IPS-18a (cell line): ENCODE measurements around the gene CXCL10.

Source experiments
- H3K27ac ChIP-seq: one replicate; pipeline ENCODE4 v1.5.1; 2013; ENCODE audit warnings: low read length
- H3K27me3 ChIP-seq: one replicate; pipeline ENCODE4 v1.6.1; 2013; ENCODE audit warnings: mild to moderate bottlenecking, low read length; ENCODE audit not compliant: control insufficient read depth, insufficient read depth
- H3K36me3 ChIP-seq: one replicate; pipeline ENCODE4 v1.6.1; 2013; ENCODE audit warnings: low read depth, low read length; ENCODE audit not compliant: control insufficient read depth
- H3K4me1 ChIP-seq: one replicate; pipeline ENCODE4 v1.6.1; 2013; ENCODE audit warnings: low read depth, low read length; ENCODE audit not compliant: control insufficient read depth
- H3K4me3 ChIP-seq: one replicate; pipeline ENCODE4 v1.5.1; 2013; ENCODE audit warnings: low read length
- H3K9ac ChIP-seq: one replicate; pipeline ENCODE4 v1.6.1; 2013; ENCODE audit warnings: mild to moderate bottlenecking, low read length, moderate library complexity
- H3K9me3 ChIP-seq: one replicate; pipeline ENCODE4 v1.6.1; 2013; ENCODE audit warnings: low read depth, low read length; ENCODE audit not compliant: control insufficient read depth

Gene CXCL10

GRCh38 chr4:76022677-76023076 lies 620 bp downstream of the CXCL10 start:
- no peaks in the 10 kb centered on the region for H3K36me3 ChIP-seq
- H3K4me3 ChIP-seq: no peak overlapping the region
- H3K9ac ChIP-seq: no peak overlapping the region
- no peak overlapping the region for H3K27ac ChIP-seq
- no peaks in the 10 kb centered on the region for H3K9me3 ChIP-seq
- peaks cover 2% of the 10 kb centered on the region for H3K4me1 ChIP-seq
- no peaks in the 10 kb centered on the region for H3K27me3 ChIP-seq

DNA sequence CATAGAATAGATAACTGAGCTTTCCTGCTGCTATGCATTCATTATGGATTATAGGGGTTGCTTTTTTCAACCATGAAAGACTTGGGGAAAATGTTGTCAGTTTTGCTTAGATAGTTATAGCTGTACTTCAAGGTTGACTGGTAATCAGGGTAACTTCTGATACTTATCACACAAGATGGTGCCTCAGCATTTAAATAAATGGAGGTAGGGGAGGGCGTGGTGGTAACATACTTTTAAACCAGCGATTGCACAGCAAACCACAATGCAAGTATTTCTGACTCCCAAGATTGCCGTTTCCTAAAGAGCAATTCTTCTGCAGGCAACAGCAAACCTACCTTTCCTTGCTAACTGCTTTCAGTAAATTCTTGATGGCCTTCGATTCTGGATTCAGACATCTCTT lies 1.3 kb downstream of the CXCL10 start:
- Histone ChIP-seq H3K36me3 (no peaks in the 10 kb centered on the region), H3K4me1 (peaks cover 2% of the 10 kb centered on the region), H3K9ac (no peak overlapping the region), H3K9me3 (no peaks in the 10 kb centered on the region), H3K4me3 (no peak overlapping the region), H3K27ac (no peak overlapping the region), H3K27me3 (no peaks in the 10 kb centered on the region)

- Histone ChIP-seq H3K36me3 (no peaks in the 10 kb centered on the region), H3K9ac (no peak overlapping the region), H3K9me3 (no peaks in the 10 kb centered on the region), H3K4me3 (no peak overlapping the region), H3K27ac (no peak overlapping the region), H3K27me3 (no peaks in the 10 kb centered on the region), H3K4me1 (peaks cover 3% of the 10 kb centered on the region)
Measured at GRCh38 chr4:76017056-76017686, 6.1 kb downstream of the CXCL10 start.

GRCh38 chr4:76016393-76016792 lies 6.9 kb downstream of the CXCL10 start:
- Histone ChIP-seq H3K36me3 (no peaks in the 10 kb centered on the region), H3K4me3 (no peak overlapping the region), H3K9me3 (no peaks in the 10 kb centered on the region), H3K27me3 (no peaks in the 10 kb centered on the region), H3K9ac (no peak overlapping the region), H3K27ac (no peak overlapping the region), H3K4me1 (peaks cover 9% of the 10 kb centered on the region)

DNA sequence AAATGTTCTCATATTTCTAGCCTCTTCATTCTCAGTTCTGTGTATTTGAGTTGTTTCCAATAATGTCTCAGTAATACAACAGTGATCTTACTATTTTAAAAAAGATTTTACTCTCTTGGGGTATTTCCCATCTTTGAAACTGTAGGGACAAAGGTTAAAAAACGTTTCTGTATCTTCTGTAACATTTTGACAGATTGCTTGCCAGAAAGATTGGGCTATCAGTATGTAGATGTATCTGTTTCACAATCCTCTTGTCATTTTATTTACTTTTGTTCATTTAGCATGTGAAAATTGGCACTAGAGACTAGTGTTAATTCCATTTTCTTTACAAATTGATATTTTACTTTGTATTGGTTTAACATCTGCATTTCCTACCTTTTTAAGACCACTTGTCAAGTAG lies 9.8 kb downstream of the CXCL10 start:
- no peak overlapping the region for H3K4me3 ChIP-seq
- H3K36me3 ChIP-seq: no peaks in the 10 kb centered on the region
- no peaks in the 10 kb centered on the region for H3K27me3 ChIP-seq
- no peak overlapping the region for H3K27ac ChIP-seq
- H3K4me1 ChIP-seq: peaks cover 9% of the 10 kb centered on the region
- H3K9ac ChIP-seq: no peak overlapping the region
- H3K9me3 ChIP-seq: no peaks in the 10 kb centered on the region

DNA sequence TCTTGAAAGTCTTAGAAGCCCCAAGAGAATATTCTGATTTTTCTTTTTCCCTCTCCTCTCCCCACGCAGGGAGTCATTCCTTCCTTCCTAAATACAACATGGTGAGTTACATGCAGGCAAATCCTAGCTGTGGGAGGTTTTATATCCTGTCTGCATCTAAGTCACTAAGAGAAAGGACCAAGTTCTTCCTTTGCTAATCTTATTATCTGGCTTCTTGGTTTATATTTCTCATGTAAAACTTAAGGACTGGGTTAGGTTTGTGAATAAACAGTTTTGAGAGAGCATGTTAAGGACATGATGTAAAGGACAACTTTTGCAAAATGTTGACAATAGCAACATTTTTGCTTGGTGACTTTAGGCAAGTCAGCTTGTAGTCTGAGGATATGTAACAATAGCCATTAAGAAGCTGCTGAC lies 10.9 kb downstream of the CXCL10 start:
- no peaks in the 10 kb centered on the region for H3K36me3 ChIP-seq
- no peak overlapping the region for H3K4me3 ChIP-seq
- no peaks in the 10 kb centered on the region for H3K9me3 ChIP-seq
- peak overlapping the region; percentile 19 for H3K9ac ChIP-seq
- peaks cover 9% of the 10 kb centered on the region for H3K4me1 ChIP-seq
- no peaks in the 10 kb centered on the region for H3K27me3 ChIP-seq
- no peak overlapping the region for H3K27ac ChIP-seq

- Histone ChIP-seq H3K9ac (peak overlapping the region; percentile 19), H3K36me3 (no peaks in the 10 kb centered on the region), H3K27ac (no peak overlapping the region), H3K27me3 (no peaks in the 10 kb centered on the region), H3K4me3 (no peak overlapping the region), H3K9me3 (no peaks in the 10 kb centered on the region), H3K4me1 (peaks cover 9% of the 10 kb centered on the region)
Measured at GRCh38 chr4:76011700-76012387, 11.5 kb downstream of the CXCL10 start.

DNA sequence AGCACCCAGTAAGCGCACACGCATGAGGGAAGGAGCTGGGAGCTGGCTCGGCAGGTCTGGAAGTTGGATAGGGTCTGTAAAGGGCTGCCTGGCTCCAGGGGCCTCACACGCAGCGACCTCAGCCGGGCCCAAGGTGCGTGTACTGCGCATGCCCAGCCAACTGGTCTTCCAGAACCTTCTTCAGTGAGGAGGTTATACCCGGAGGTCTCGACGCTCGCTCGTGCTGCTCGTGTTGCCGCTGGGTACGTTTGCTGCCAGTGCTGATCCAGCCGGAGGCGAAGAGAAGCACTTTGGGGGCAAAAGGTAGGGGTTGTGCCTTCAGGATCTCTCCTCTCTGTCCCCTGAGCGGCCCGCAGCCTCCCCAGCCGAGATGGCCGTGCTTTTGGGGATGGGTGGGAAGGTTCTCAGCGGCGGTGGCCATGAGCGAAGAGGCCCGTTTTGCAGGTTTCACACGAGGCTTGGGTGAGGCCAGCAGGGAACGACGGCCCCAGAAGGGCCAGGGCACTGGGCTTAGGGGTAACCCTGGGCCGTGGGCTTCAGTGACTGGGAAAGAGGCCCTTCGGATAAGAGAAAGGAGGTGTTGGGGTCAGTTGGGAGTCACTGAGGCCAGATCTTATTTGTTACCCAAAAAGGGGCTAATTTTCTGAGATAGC lies 12.2 kb downstream of the CXCL10 start:
- Histone ChIP-seq H3K4me3 (no peak overlapping the region), H3K36me3 (no peaks in the 10 kb centered on the region), H3K27me3 (no peaks in the 10 kb centered on the region), H3K9ac (no peak overlapping the region), H3K9me3 (no peaks in the 10 kb centered on the region), H3K27ac (no peak overlapping the region), H3K4me1 (peaks cover 9% of the 10 kb centered on the region)

DNA sequence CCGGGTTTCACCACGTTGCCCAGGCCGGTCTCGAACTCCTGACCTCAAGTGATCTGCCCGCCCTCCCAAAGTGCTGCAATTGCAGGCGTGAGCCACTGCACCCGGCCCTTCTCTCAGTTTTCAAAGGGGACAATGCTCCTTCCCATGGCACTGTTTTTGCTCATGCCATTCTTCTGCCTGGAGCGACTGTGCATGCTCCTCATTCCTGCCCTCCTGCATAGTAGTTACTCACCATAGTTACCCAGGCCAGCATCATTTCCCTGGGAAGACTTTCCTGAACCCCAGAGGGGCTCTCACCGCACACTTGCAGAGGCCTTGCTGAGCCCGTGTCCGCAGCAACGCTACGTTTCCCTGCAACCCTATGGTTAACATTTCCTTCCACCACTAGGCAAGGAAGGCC lies 12.7 kb downstream of the CXCL10 start:
- H3K9me3 ChIP-seq: no peaks in the 10 kb centered on the region
- H3K4me1 ChIP-seq: peaks cover 9% of the 10 kb centered on the region
- H3K27me3 ChIP-seq: no peaks in the 10 kb centered on the region
- no peaks in the 10 kb centered on the region for H3K36me3 ChIP-seq
- no peak overlapping the region for H3K27ac ChIP-seq
- H3K9ac ChIP-seq: no peak overlapping the region
- no peak overlapping the region for H3K4me3 ChIP-seq

- H3K9ac ChIP-seq: no peak overlapping the region
- peaks cover 9% of the 10 kb centered on the region for H3K4me1 ChIP-seq
- H3K36me3 ChIP-seq: no peaks in the 10 kb centered on the region
- no peaks in the 10 kb centered on the region for H3K9me3 ChIP-seq
- H3K27me3 ChIP-seq: no peaks in the 10 kb centered on the region
- no peak overlapping the region for H3K4me3 ChIP-seq
- H3K27ac ChIP-seq: no peak overlapping the region
Measured at GRCh38 chr4:76009311-76009710, 14.0 kb downstream of the CXCL10 start.

GRCh38 chr4:76007089-76007862 lies 16.0 kb downstream of the CXCL10 start, which contains the start of gene CXCL9:
CXCL9 (minus strand) TSS chr4:76007509; CDS start chr4:76007449, 60 bp downstream.
- H3K9ac ChIP-seq: no peak within 1 kb of the TSS

More at GRCh38 chr4:76007089-76007862, 16.0 kb downstream of the CXCL10 start, which contains the start of gene CXCL9:
- no peak within 1 kb of the TSS for H3K4me3 ChIP-seq
- no peaks in the 10 kb centered on the region for H3K36me3 ChIP-seq
- H3K27ac ChIP-seq: no peak within 1 kb of the TSS
- H3K9me3 ChIP-seq: no peaks in the 10 kb centered on the region
- no peaks in the 10 kb centered on the region for H3K27me3 ChIP-seq
- peaks cover 7% of the 10 kb centered on the region for H3K4me1 ChIP-seq
